Stimulated activated CD4-positive, alpha-beta T cell treated with anti-CD3 and anti-CD28 coated beads, Interleukin-12 subunit alpha, Interleukin-12 subunit beta, amount 100 ng/mL, for 48 hours (primary cell): ENCODE results near the gene CCBE1.
"Not testable (repeated sequence)": the region's sequence is repeated elsewhere in the genome, so short reads cannot be mapped to it uniquely, and the experiment has no call there.

Experiments used
- DNase-seq, 3 donors: peaks; one replicate each; pipeline ENCODE4 v3.0.0-alpha.2; 2020; ENCODE audit warnings: low read depth in 2 of 3, low spot score in 1 of 3

CCBE1 gene

GRCh38 chr18:59546188-59546587, 151.0 kb downstream of the CCBE1 start:
- no peak for DNase-seq

GRCh38 chr18:59540780-59541179, 156.4 kb downstream of the CCBE1 start:
- DNase-seq = no peak

- no peak for DNase-seq
Measured at GRCh38 chr18:59540346-59540745, 156.9 kb downstream of the CCBE1 start.

GRCh38 chr18:59539108-59539507, 158.1 kb downstream of the CCBE1 start:
- DNase-seq = no peak

GRCh38 chr18:59537579-59537978, 159.6 kb downstream of the CCBE1 start:
- DNase-seq = no peak

- no peak for DNase-seq
Measured at GRCh38 chr18:59536166-59536565, 161.1 kb downstream of the CCBE1 start.

- DNase-seq = no peak
Measured at GRCh38 chr18:59535055-59535454, 162.2 kb downstream of the CCBE1 start.

GRCh38 chr18:59528866-59529265, 168.4 kb downstream of the CCBE1 start:
- no peak for DNase-seq

GRCh38 chr18:59520562-59521355, 176.5 kb downstream of the CCBE1 start:
- DNase-seq = no peak

- DNase-seq = no peak
Measured at GRCh38 chr18:59518705-59519104, 178.5 kb downstream of the CCBE1 start.

GRCh38 chr18:59517446-59518165, 179.6 kb downstream of the CCBE1 start:
- no peak for DNase-seq

- no peak for DNase-seq
Measured at GRCh38 chr18:59516356-59517155, 180.7 kb downstream of the CCBE1 start.

- DNase-seq = not testable (repeated sequence)
Measured at GRCh38 chr18:59515956-59516355, 181.3 kb downstream of the CCBE1 start.

- DNase-seq = no peak
Measured at GRCh38 chr18:59515147-59515546, 182.1 kb downstream of the CCBE1 start.

GRCh38 chr18:59514203-59514602, 183.0 kb downstream of the CCBE1 start:
- no peak for DNase-seq

- no peak for DNase-seq
Measured at GRCh38 chr18:59512025-59512755, 185.0 kb downstream of the CCBE1 start.

GRCh38 chr18:59509481-59510442, 187.5 kb downstream of the CCBE1 start:
- DNase-seq = no peak

GRCh38 chr18:59505356-59505755, 191.9 kb downstream of the CCBE1 start:
- DNase-seq = no peak

- DNase-seq = no peak
Measured at GRCh38 chr18:59502274-59503175, 194.7 kb downstream of the CCBE1 start.
